ENCODE results near the gene CRACDL.

CRACDL gene, protein sequence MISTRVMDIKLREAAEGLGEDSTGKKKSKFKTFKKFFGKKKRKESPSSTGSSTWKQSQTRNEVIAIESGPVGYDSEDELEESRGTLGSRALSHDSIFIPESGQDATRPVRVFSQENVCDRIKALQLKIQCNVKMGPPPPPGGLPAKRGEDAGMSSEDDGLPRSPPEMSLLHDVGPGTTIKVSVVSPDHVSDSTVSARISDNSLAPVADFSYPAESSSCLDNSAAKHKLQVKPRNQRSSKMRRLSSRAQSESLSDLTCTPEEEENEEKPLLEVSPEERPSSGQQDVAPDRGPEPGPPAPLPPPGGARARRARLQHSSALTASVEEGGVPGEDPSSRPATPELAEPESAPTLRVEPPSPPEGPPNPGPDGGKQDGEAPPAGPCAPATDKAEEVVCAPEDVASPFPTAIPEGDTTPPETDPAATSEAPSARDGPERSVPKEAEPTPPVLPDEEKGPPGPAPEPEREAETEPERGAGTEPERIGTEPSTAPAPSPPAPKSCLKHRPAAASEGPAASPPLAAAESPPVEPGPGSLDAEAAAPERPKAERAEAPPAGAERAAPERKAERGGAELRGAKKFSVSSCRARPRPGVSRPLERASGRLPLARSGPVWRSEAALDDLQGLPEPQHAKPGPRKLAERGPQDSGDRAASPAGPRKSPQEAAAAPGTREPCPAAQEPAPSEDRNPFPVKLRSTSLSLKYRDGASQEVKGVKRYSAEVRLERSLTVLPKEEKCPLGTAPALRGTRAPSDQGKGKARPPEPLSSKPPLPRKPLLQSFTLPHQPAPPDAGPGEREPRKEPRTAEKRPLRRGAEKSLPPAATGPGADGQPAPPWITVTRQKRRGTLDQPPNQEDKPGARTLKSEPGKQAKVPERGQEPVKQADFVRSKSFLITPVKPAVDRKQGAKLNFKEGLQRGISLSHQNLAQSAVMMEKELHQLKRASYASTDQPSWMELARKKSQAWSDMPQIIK

DNA sequence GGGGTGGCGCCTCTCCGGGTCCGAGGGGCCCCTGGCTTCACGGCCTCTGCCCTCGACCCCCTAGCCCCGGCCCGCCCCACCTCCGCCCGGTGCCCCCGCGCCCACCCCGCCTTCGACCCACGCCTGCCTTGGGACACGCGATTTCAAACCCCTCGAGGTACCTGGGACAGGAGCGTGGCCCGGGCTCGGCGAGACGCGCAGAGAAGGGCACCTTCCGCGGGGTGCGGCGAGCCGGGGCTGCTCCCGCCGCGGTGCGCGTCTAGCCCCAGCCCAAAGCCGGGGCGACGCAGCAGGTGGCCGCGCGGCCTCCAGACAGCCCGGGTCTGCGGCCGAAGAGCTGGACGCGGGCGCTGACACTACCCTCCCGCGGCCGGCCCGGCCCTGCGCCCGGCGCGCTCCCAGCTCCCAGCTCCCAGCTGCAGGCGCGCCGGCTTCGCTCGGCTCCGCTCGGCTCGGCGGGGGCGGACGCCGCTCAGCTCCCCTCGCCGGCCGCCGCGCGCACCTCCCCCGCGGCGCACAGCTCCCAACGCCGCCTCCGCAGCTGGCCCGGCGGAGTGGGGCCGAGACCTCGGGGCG, at the start of gene CRACDL:
Gene CRACDL (minus strand): TSS at position 449 of the 576 bp plus-strand sequence. CDS start 89,425 bp downstream, outside the sequence.
- DNase-seq (ENCODE audit: low read depth) = no peak

DNA sequence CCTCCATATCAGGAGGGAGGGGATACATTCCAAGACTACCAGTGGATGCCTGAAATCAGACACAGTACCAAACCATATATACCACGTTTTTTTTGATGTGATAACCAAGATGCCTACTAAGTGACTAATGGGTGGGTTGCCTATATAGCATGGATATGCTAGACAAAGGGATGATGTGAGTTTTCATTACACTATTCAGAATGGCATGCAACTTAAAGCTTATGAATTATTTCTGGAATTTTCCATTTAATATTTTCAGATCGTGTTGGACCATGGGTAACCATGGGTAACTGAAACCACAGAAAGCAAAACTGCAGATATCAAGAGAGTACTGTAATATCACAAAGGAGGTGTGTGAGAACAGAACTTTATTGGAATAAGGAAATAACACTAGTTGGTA, 39.6 kb upstream of the CRACDL start:
- DNase-seq (ENCODE audit: low read depth) = no peak

DNA sequence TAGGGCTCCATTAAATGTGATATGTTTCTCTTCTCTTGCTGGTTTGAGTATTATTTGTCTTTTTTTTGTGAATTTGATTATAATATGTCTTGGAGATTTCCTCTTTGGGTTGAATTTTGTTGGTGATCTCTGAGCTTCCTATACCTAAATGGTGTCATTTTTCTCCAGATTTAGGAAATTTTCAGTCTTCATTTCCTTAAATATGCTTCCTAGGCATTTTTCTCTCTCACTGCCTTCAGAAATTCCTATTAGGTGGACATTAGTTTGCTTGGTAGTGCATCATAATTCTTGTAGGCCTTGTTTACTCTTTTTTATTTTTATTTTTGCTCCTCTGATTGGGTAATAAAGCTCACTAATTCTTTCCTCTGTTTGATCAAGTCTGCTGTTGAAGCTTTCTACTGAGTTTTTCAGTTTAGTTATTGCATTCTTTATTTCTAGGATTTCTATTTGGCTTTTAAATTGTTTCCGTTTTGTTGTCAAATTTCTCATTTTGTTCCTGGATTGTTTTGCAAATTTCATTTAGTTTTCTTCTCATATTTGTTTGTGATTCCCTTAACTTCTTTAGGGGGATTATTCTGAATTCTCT, 36.6 kb upstream of the CRACDL start:
- DNase-seq (ENCODE audit: low read depth) = no peak

DNA sequence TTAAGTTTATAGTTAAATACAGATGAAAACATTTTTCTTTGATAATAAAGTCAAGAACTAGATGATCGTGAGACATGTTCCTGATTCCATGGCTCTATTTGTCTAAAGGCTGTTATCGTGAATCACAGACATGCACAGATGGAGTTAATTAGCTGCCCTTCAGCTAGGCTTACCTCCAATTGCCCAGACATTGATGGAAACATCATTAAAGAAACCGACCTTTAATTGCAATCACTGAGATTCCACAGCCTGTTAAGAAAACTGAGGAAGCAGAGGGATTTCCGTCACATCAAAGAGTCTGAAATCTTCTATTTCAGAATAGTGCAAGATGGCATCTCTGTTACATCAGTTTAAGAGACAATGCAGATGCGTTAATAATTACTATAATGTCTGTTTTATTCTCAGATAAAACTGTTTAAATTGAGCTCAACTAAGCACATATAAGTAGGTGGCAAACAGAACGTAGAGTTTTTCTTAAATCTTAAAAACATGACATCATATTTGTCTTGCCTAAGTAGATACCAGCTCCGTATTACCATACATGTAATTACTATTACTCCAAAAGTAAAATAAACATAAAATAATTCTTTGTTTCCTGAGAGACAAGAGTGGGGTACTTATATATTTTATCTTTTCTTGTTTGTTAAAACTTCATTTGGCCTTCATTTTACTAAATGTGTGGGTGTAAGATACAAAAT, 23.9 kb upstream of the CRACDL start:
- DNase-seq (ENCODE audit: low read depth) = no peak

DNA sequence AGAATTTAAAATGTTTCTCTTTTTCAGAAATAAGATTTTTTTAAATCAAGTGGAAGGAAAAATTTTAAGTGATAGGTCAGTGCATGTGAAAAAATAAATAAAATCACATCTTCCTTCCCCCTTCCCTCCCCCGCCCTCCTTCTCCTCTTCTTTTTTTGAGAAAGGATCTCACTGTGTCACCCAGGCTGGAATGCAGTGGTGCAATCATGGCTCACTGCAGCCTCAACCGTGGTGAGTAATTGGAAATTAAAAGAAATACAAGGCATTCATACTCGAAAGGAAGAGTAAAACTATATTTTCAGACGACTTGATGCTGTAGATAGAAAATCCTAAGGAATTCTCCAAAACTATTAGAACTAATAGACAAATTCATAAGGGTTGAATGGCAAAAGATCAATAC, 16.9 kb upstream of the CRACDL start:
- no peak for DNase-seq (ENCODE audit: low read depth)

DNA sequence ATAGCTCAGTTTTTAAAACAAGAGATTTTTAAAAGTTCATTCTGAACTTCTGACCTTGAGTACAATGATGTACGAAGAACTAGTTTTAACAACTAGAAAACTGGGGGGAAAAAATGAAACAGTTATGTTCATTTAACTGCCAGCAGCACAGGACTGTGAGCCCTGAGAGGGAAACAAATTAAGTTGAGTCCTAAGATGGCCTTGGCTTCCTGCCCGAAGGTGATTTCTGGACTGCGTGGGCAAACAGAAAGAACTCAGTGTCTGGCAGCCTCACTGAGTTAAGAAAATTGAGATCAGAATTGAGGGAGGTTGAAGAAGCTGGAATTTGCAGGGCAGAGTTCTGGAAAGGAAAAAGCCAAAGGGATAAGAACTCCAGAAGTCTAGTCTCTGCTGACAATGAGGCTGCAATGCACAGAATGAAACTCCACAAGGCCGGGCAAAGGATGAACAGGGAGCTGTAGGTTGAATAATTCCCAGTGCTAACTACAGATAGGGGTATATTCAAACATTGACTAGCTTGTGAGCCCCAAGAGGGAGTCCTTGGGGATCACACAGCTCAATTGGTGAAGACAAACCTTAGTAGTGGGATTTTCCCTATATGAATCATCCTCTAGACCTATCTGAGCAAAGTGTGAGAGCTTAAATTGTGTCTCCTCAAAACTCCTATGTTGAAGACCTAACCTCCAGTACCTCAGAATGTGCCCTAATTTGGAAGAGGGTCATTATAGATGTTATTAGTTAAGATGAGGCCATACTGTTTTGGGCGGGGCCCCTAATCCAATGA, 13.1 kb upstream of the CRACDL start:
- DNase-seq (ENCODE audit: low read depth) = no peak

DNA sequence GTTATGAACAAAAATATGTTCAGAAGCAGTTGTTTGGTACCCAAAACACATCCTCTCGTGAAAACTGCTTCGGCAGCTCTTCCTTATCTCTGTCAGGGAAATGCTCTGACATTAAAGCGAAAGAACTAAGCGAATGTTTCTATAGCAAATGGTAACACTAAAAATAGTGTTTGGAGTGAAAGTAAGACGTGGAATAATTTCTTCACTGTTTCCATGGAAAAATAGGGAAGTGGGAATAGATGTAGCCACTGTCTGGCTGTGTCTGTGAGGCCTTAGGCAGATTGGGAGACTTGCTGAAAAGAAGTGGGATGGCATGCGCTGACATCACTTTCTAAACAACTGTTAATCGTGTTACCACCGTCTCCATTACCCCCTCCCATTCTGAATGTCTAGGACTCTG, 11.5 kb upstream of the CRACDL start:
- no peak for DNase-seq (ENCODE audit: low read depth)

DNA sequence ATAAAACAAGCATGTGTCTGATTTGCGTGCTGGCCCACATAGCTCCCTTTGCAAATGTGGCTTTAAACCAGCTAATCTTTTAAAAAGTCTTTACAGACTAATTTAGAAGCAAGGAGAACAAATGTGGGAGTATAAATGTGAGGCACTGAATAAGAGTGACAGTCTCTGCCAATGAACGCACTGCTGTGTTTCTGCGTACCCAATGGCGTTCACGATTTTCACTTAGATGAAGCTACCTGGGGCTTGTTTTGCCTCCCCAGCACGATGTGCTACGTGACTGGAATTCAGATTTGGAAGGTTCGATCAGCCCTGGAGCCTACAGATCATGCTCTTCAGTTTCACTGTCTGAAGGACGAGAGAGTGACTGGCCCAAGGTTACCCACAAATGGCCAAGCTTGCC, 10.8 kb upstream of the CRACDL start:
- no peak for DNase-seq (ENCODE audit: low read depth)

DNA sequence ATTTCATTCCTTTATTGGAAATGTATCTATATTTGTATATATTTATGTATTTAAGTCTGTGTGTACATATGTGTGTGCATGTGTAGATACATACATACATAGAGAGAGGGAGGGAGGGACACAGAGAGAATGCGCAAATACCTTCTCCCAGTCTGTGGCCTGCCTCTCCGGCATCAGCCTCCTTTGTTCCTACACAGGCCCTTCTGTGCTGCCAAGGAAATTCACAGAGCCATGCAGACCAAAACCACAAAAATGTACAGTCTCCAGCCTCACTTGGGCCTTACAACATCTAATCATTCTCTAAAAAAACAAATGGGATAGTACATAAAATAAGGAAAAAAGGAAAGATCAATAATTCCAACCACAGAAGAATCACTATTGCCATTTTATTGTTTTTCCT, 8.8 kb upstream of the CRACDL start:
- peak; percentile 43 for DNase-seq (ENCODE audit: low read depth)

DNA sequence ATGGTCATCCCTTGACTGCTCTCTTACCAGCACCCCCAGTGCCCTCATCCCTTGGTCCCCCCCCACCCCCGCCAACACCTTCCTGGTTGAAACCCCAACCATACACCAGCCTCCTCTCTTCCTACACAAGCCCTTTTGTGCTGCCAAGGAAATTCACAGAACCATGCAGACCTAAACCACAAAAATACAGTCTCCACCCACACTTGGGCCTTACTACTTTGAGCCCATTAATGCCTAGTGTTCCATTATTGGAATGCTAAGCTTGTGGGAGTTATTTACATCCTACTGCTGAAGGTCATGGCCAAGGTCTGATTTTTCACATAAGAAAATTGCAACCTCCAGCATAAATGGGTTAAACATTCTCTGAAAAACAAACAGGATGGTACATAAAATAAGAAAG, 4.1 kb upstream of the CRACDL start:
- no peak for DNase-seq (ENCODE audit: low read depth)

DNA sequence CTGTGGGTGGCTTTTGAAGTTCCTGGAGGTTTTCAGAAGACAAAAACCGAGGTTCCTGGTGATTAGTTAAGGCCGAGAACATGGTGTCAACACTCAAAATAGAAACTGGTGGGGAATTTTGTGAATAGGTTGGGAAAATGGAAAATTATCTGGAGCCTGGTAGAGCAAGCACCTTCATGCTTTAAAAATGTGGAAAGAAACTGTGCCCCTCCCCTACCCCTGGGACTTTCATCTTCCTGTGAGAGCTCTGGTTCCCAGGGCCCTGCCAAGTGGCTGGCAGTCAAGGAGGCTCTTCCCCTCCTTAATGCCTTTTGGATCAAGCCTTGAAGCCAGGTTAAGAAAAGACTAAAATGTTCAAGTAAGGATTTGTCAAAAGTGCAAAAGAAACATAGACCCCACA, 1.9 kb upstream of the CRACDL start:
- no peak for DNase-seq (ENCODE audit: low read depth)

DNA sequence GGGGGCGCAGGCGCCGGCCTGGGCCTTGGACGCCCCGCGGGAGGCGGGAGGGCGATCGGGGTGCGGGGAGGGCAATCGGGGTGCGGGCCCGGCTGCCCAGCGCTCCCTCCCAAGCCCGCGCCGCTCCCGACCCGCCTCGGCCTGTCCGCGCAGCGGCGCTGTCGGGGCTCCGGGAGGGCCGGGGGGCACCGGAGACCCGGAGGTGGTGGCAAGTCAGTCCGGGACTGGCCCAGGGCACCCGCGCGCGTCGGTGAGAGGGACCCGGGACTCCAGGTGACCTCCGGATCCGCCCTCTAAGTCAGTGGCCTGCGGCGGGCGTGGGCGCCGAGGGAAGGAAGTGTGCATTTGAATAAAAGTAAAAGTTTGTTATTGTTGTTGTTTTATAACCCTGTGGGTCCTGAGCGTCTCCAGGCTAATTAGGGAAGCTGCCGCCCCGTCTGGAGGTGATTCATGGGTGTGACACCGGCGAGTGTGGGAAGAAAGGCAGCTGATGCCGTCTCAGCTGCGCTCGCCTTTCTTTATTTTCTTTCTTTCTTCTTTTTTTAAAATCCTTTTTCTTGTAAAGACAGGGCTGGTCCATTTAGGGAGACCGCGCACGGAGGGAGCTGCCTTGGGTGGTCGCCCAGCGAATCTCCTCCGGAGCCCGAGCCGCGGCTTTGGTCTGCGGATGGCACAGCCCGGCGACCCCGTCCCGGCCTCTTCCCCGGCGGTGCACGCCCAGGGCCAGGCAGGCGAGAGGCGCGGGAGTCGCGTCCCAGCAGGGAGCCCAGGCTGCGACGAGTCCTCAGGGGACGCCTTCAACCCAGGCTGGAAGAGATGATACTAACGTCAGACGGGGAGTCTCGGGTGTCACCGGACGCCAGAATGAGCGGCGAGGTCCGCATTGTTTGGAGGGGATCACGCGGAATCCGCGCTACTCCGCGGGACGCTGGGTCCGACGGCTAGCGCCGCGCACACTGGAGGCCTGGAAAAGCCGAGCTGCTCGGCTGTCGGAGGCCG, 627 bp upstream of the CRACDL start:
- DNase-seq (ENCODE audit: low read depth) = no peak

DNA sequence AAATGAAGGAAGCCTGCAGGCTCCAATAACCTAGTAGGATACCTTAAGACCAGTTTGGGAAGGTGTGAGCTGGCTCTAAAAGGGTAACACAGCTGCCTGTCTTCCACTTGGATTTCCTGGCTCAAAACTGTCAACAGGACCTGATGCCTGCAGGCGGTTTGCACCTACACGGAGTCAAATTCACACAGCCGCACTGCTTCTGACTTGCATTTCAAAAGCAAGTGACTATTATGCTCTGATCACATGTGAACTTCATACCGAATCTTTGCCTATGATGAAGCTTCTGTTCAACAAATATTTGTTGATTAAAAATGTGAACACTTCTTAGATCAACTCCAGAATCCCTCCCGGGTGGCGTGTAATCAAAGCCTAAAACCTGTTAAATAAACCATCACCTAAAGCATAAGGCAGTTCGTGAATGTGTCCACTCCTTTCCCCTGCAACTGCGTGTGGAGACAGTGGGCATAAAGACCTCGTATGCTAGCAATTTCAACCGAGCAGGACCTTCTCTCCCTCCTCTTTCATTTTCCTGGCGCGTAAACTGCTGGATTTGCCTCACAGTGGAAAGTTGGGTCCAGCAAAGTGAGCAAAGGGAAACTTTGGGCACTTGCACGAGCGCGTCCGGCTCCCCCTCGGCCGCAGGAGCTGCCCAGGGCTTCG, 784 bp downstream of the CRACDL start:
- no peak for DNase-seq (ENCODE audit: low read depth)

DNA sequence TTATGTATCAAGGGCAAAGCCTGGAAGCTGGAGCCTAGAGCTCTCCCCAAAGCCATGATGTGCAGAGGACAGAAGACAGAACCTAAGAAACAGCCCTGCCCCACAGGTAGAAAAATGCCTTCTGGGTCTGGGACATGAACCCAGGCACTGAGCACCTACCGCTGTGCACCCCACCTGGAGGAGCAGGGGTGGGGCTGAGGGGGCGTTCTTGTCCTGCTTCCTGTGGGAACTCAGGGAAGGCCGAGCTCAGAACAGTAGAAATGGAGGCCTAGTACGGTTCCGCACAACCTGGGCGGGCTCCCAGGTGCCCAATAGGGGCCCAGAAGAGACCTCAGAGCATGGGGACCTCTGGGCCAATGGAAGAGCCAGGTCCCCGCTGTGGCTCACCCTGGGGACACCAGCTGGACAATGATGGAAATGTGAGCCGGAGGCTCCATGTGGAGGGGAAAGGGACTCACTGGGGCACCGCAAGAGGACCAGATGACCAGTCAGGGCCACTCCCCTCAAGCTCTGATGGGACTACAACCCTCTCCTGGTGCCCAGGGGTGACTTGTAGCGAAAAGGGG, 3.2 kb downstream of the CRACDL start:
- DNase-seq (ENCODE audit: low read depth) = no peak

DNA sequence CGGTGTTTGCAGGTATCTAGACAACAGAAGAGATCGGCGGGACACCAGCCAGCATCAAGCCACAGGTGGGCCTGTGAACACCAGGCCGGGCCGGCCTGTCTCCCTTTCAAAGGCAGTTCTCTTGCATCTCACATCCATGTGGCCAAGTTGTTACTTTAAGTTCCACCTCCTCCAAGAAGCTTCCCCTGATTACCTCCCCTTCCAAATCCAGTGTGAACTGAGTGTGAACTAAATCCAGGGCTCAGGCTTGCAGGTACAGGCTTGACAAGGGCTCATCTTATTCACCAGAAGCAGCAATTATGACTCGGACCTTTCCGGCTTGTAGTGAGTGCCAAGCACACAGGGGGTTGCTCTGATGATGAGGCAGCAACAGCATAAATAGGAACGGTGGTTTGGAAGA, 3.9 kb downstream of the CRACDL start:
- no peak for DNase-seq (ENCODE audit: low read depth)

DNA sequence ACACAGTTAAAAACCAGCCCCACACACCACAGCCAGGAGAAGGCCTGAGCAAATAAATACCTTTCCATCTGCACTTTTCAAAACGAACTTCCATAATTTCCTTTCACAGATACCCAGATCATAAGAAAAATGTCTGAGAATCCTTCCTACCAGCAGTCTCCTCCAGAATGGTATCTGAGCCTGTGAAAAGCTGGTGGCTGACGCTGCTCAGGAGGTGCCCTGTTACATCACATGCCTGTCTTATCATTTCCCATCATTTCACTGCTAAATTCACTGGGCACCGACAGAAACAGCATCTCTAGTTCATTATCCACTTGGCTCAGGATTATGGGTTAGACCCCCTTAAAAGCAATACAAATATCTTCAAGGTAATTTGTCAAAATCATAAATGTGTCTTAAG, 4.4 kb downstream of the CRACDL start:
- DNase-seq (ENCODE audit: low read depth) = no peak

DNA sequence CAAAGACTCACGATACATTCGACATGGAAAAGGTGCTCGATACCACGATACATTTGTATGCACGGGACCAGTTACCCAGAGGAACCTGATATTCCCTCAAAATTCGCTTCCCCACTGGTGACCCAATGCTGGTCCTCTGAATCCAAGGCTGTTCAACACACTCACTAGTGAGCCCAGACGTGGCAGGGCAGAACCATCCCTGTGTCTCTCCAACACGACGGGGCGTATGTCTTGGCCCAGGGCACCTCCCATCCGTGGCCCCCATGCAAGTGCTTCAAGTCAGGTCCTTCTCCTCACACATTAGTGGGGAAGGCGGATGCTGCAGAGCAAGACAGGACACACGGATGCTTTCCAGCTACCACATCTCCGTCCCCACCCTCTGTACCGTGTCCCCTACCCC, 6.1 kb downstream of the CRACDL start:
- DNase-seq (ENCODE audit: low read depth) = no peak

DNA sequence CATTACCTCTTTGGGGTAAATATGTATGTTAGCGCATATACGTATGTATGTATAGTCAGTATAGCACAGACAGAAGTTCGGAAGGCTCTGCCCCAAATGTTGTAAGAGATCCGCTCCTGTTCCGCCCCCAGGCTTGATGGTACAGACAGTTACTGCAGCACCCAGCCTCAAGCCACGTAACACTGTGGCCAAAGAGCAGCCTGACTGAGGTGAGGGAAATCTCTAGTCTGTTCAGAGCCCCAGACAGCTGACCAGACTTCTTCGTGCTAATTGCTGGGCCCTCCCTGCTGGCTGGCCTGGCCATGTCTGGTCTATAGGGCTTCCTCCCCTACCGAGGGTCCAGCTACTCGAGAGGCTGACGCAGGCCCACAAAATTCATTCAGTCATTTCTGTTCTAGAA, 7.8 kb downstream of the CRACDL start:
- no peak for DNase-seq (ENCODE audit: low read depth)

DNA sequence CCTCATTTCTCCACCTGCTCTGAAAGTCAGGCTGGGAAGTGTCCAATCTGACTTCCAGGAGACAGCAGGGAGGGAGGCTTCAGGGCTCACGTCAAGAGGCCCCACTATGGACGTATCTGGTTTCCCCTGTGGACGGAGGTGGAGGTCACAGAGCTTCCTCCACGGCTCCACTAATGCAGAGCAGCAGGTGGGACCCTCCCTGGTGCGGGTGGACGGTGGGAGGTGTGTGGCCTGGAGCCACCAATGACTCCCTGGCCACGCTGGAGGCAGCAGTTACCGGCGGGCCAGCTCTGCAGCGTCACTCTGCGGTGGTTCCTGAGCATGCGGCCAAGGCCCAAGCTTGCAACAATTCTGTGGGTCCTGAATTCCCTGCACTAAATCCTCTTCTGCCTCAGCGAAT, 9.0 kb downstream of the CRACDL start:
- DNase-seq (ENCODE audit: low read depth) = no peak
